Stimulated activated CD4-positive, alpha-beta T cell treated with anti-CD3 and anti-CD28 coated beads, TNF-alpha, amount 100 ng/mL, for 1 hour (primary cell): Measurements from ENCODE around the gene SLC1A6.
"Not testable (repeated sequence)": the region's sequence is repeated elsewhere in the genome, so short reads cannot be mapped to it uniquely, and the experiment has no call there.

Experiments
- DNase-seq, 3 donors: peaks; one replicate each; pipeline ENCODE4 v3.0.0-alpha.2; 2020; ENCODE audit warnings: low read depth in 3 of 3, low spot score in 1 of 3

The SLC1A6 gene

DNA sequence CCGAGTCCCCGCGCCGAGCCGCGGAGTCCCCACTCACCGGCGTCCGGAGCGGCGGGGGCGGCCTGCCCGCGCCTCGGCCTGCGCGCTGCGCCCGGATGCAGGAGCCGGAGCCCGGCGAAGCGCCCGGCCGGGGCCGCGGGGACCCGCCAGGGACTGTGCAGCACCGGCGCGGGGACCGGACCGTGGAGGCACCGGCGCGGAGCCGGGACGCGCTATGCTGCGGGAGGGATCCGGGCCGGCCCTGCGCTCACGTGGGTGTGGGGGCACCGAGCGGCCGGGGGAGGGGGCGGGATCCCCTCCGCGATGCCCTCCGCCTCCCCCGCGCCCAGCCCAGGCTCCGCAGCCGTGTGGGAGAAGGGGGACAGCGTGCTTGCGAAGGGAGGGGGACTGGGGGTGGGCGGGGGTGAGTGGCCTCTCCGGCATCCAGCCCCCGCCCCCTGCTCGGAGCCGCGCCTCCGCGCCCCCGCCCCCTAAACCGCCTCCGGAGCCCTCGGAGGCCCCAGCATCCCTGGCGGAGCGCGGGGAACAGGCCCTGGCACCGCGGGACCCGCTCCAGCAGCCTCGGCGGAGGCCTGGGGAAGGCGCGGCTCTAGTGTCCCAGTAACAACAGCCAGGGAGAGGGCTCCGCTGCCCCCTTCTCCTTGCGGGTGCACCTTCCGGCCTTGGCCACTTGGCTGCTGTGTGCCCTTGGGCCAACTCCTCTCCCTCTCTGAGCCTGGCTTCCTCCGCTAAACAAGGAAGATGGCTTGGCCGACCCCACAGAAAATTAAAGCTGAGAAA is at the start of gene SLC1A6:
TSS of gene SLC1A6 (minus strand) at position 389 of the 780 bp plus-strand sequence. CDS start 6,954 bp downstream, outside the sequence.
- no peak for DNase-seq

DNA sequence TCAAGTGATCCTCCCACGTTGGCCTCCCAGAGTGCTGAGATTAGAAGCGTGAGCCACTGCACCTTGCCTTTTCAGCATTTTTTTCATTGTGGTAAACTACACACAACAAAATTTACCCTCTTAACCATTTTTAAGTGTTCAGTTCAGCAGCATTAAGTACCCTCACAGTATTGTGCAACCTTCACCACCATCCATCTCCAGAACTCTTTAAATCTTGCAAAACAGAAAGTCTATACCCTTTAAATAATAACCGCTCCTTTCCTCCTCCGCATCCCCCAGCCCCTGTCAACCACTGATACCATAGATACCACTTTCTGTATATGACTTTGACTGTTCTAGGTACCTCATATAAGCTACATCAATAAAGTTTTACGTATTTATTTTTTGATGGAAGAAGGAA is 48.8 kb upstream of the SLC1A6 start:
- no peak for DNase-seq

DNA sequence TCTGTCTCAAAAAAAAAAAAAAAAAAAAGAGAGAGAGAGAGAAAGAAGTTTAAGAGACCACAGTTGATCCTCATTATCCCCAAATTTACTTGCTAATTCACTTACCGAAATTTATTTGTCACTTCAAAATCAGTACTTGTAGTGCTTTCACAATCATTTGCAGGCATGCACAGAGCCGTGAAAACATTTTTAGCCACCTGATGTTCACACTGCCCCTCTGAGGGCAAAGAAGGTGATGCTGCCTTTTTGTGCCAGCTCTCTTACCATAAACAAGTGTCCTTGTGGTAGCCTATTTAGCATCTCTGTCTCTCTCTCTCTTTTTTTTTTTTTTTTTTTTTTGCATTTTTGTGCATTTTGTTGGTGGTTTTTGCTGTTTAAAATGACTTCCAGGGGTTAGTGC is 45.6 kb upstream of the SLC1A6 start:
- DNase-seq: no peak

DNA sequence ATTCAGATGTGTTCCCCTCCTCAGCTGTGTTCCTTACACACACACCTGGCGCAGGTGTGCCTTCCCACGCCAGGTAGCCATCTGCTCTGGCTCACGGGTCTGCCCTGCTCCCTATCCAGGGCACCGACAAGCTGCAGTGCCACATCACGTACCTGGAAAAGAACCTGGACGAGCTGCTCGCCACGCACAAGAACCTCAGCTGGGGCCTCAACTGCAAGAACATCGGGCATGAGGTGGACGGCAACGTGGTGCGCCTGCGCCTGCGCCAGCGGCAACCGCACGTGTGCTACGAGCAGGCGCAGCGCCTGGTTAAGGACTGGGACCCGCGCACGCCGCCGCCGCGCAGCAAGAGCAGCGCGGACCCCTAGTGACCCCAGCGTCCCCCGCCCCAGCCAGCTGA is 43.1 kb upstream of the SLC1A6 start:
- no peak for DNase-seq

DNA sequence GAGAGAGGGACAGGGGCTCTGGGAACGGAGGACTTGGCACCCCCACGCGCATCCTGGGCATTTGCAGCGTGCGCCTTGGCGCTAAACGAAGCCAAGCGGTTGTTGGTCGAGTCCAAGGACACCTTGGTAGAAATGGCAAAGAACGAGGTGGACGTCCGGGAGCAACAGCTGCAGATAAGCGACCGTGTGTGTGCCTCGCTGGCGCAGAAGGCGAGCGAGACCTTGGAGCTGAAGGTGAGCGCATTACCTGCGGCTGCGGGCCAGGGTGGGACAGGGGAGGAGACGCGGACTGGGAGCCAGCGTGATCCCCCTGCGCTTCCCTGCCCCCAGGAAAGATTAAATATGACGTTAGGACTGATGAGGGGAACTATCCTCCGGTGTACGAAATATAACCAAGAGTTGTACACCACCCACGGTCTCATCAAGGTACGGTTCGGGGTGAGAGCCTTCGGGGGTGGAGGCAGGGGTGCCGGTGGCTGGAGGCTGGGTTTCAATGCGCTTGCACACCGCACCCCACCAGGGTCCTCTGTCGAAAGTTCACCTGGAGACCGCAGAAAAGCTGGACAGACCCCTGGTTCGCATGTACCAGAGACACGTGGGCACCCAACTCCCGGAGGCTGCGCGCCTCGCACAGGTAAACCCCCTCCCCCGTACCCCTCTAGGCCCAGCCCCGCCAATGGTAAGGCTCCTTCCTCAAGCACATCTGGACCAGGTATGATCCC is 41.8 kb upstream of the SLC1A6 start:
- DNase-seq: no peak

- DNase-seq: not testable (repeated sequence)
Observed at GRCh38 chr19:15018836-15019235, 39.2 kb upstream of the SLC1A6 start.

DNA sequence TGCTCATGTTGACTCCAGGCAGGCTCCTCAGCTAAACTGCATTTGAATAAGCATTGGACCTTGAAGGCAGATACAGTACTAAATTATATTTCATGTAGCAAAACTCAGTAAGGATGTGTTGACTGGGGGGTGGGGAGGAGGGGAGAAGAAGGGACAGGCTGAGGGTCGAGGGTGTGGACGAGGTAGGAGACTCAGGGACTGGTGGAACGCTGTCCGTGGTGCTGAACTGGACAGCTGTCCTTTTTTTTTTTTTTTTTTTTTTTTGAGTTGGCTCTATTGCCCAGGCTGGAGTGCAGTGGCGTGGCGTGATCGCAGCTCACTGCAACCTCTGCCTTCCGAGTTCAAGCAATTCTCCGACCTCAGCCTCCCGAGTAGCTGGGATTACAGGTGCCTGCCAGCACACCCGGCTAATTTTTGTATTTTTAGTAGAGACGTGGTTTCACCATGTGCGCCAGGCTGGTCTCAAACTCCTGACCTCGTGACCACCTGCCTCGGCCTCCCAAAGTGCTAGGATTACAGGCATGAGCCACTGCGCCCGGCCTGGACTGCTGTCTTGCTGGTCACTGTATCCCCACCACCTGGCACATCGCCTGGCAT is 36.4 kb upstream of the SLC1A6 start:
- DNase-seq: no peak

DNA sequence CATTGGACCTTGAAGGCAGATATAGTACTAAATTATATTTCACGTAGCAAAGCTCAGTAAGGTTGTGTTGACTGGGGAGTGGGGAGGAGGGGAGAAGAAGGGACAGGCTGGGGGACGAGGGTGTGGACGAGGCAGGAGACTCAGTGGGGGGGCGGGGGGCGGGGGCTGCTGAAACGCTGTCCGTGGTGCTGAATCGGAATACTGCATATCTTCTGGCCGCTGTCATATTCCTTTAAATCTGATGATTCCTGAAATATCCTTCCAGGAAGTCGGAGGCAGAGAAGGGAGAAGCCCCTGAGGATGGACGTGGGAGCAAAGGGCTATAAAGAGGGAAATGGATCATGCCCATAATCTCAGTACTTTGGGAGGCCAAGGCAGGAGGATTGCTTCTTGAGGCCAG is 34.9 kb upstream of the SLC1A6 start:
- no peak for DNase-seq

DNA sequence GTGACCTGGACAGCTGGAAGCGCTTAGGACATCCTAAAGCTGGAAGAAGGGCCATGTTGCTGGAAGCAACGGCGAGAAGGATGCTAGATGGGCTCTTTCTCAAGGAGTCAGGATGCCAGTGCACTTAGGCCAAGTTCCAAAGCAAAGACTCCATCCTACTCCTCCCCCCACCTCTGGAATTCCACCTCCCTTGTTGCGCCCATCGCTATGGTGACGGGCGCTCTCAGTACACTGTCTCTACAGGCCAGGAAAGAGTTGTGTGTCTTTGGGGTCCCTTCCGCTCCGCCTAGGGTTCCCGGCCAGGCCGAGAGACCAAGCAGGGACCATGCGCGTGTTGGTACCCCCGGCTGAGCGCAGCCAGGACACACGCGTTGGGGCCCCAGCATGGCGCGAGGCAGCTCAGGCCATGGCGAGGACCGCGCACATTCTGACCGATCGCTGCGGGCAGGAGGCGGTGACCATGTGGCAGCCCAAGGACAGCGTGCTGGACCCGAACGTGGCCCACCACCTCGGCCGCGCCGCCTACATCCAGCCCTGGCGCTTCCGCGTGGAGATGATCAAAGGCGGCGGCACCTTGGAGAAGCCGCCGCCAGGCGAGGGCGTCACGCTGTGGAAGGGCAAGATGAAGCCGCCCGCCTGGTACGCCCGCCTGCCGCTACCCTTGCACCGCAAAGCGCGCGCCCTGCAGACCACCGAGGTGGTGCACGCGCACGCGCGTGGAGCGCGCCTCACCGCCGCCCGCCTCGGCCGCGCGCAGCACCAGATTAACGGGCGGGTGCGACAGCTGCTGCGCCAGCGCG is 31.0 kb upstream of the SLC1A6 start:
- no peak for DNase-seq

DNA sequence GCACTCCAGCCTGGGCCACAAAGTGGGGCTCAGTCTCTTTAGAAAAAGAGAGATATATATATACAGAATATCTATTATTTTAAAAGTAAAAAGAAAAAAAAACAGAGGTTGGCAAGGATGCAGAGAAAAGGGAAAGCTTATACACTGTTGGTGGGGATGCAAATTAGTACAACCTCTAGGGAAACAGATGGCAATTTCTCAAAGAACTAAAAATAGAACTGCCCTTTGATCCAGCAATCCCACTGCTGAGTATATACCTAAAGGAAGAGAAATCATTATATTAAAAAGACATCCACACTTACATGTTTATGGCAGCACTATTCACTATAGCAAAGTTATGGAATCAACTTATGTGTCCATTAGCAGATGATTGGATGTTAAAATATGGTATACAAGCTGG is 28.6 kb upstream of the SLC1A6 start:
- DNase-seq: no peak

GRCh38 chr19:14997981-14998380 is 18.3 kb upstream of the SLC1A6 start:
- no peak for DNase-seq

DNA sequence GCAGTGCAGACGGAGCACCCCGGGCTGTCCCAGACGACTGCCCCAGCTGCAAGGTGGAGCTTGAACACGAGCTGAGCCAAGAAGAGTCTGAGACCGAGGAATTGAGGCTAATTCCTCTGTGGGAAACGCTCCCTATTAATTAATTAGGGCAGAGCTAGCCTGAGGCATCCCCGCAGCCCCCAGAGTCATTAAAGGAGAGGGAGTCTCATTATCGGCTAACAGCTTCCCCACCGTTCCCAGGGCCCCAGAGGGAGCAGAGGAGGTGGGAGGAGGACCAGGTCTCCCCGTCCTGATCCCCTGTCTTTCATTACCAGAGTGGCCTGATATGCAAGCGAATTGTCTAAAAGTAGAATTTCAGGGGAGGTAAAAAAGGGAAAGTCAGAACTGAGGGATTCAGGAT is 13.1 kb upstream of the SLC1A6 start:
- DNase-seq: no peak

DNA sequence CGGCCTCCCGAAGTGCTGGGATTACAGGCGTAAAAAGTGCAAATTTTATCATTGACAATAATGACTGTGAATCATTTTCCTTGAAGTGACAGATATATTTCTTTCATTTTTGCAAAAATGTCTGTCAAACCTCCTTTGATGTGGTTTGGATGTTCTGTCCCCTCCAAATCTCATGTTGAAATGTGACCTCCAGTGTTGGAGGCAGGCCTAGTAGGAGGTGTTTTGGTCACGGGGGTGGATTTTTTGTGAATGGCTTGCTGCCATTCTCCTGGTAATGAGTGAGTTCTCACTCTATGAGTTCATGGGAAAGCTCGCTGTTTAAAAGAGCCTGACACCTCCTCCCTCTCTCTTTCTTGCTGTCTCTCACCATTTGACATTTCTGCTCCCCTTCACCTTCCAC is 5.5 kb upstream of the SLC1A6 start:
- no peak for DNase-seq

GRCh38 chr19:14978161-14978776 is 1.4 kb downstream of the SLC1A6 start:
- DNase-seq: no peak

- no peak for DNase-seq
Observed at GRCh38 chr19:14977128-14977527, 2.5 kb downstream of the SLC1A6 start.

- no peak for DNase-seq
Observed at GRCh38 chr19:14974488-14974887, 5.2 kb downstream of the SLC1A6 start.

DNA sequence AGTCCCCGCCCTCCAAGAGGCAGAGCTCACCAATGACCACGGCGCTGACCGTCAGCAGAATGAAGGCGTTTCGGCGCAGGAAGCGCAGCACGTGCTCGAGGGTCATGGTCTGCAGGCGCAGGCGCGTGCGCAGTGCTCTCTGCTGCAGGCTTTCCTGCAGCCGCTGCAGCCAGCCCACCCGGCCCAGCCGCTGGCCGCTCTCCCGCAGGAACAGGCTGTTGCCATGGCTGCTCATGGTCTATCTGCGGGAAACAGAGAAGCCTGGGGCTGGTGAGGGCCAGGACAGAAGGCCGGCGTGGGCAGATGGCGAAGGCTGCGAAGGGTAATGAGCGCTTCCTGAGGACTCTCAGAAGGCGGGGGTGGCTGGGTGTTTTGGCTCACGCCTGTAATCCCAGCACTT is 7.0 kb downstream of the SLC1A6 start:
- DNase-seq: no peak

GRCh38 chr19:14971474-14971873 is 8.2 kb downstream of the SLC1A6 start:
- no peak for DNase-seq

GRCh38 chr19:14968247-14968646 is 11.4 kb downstream of the SLC1A6 start:
- DNase-seq: no peak

GRCh38 chr19:14961956-14962685 is 17.5 kb downstream of the SLC1A6 start:
- no peak for DNase-seq
